Stimulated activated CD4-positive, alpha-beta T cell treated with anti-CD3 and anti-CD28 coated beads, Interleukin-2, amount 100 ng/mL, for 48 hours (primary cell): ENCODE data around the gene ESRP2.
A peak's percentile ranks its signal among the peaks of the same experiment; 100 is the strongest.

Experiments
- DNase-seq, 2 donors: peaks; one replicate each; pipeline ENCODE4 v3.0.0-alpha.2; 2020

ESRP2 gene

DNA sequence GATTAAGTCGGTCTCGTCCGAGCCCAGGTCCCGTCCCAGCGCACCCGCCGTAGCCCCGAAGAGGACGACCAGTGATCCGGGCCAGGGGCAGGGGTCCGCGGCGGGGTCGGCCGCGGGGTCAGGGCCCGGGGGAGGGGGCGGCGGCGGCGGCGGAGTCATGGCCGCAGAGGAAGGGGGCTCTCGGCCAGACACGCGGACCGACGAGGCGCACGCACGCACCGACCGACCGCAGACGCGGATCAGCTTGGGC is at the start of gene ESRP2:
Gene ESRP2 (minus strand): TSS at position 241 of the 250 bp plus-strand sequence. CDS start 82 bp downstream, at position 159.
- no peak for DNase-seq

GRCh38 chr16:68285683-68286082 is 49.8 kb upstream of the ESRP2 start:
- DNase-seq, result no peak

- no peak for DNase-seq
Measured at GRCh38 chr16:68284847-68285246, 48.9 kb upstream of the ESRP2 start.

- no peak for DNase-seq
Measured at GRCh38 chr16:68283801-68284598, 48.1 kb upstream of the ESRP2 start.

- no peak for DNase-seq
Measured at GRCh38 chr16:68283346-68283745, 47.4 kb upstream of the ESRP2 start.

GRCh38 chr16:68282064-68282452 is 46.1 kb upstream of the ESRP2 start:
- DNase-seq, result no peak

GRCh38 chr16:68281368-68282063 is 45.6 kb upstream of the ESRP2 start:
- DNase-seq, result no peak

- DNase-seq, result no peak
Measured at GRCh38 chr16:68279726-68280558, 44.0 kb upstream of the ESRP2 start.

DNA sequence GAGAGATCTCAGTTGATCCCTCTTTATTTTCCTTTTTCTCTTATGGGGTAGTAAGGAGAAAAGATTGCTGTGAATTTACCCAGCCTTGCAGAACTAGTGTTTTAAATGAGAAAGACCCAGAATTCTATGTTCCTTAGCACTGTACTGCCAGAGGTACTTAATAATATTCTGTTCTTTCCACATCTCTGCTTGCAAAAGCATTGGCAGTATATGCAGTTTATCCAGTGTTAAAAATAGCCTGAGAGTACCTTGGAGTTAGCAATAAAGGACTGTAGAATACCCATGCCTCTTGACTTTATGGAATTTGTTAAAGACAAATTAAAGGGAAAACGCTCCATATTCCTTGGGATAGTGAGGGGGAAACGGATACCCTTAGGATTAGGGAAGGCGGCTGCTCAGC is 40.3 kb upstream of the ESRP2 start:
- DNase-seq, result no peak

DNA sequence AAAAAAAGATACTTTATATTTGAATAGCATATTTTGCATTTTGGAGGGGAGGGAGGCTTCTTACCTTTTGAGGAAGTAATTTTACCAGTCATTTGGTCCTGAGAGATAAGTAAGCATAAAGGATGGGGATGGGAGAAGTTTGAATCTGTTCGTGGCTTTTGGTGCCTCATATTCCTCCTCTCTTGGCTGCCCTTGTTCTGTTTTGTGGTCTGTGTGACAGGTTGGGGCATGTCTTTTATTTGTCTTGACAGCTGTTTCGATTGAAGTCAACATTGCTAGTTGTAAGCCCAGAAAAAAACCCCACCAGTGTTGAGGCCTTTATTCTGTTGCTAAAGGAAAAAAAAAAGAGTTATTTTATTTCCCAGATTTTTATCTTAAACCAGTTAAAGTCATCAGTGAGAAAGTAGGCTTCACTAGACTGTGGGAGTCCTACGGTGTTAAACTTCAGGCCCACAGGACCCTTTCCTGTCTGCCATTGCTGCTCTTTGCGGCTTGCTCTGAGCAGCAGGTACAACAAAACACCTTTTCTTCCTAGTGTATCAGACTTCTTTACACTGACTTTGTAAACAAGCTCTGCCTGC is 39.8 kb upstream of the ESRP2 start:
- DNase-seq, result no peak

GRCh38 chr16:68274441-68274840 is 38.5 kb upstream of the ESRP2 start:
- DNase-seq, result no peak

DNA sequence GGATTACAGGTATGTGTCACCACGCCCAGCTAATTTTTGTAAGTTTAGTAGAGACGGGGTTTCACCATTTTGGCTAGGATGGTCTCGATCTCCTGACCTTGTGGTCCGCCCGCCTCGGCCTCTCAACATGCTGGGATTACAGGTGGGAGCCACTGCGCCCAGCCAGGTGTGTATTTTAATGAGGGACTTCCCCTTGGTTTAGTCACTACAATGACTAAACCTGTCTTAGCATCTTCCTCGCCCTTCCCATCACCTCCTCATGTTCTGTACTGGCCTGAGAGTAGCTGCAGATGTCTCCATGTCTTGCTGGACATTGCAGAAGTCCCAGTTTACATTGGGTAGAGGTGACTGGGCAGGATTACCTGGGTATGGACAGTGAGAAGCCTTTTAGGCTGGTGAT is 38.0 kb upstream of the ESRP2 start:
- DNase-seq, result no peak

GRCh38 chr16:68273459-68273858 is 37.5 kb upstream of the ESRP2 start:
- DNase-seq, result no peak

DNA sequence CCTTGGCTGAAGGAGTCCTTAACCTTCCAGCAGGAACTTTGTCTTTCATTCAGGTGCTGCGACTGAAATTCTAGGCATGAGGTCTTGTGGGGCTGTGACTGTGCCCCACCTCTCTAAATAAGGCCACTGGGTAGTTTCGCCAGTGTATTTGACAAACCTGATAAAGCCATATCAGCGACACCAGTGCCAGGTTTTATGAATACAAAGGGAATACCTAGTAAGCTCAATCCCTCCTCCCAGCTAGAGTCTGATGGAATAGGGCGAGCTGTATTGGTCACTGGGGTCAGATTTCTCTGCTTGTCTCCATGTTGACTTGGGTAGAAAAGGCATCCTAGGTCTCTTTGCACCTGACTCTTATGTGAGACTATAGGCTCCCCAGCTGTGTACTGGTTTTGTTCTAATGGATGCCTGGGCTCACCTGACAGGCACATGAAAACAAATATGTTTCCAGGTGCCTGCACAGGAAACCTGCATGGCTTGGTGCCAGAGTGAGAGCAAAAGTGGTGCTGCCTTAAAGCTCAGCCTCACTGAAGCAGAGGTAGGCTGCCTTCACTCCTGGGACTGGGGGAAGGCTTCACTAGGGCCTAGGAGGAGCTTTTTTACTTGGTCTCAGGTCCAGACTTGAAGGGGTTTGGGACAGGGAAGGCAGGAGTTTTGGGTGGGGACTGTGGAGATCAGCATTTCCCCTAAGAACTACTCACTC is 36.7 kb upstream of the ESRP2 start:
- no peak for DNase-seq

DNA sequence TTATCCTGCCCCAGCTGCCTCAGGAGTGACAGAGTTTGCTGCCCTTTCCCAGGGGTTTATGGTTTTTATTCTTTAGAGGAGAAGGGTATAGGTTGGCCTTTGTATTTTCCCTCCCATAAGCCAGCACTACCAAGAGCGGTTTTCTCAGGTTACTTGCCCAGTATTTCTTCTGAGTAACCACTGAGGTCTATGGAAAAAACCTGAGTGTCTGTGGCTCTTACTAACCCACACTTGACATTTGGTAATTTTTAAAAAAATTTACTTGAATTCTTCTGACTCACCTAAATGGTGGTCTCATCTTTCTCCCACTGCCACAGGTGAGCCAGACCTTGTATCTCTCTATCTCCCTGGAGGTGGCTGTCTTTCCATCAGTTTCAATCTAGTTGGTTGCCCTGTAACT is 34.4 kb upstream of the ESRP2 start:
- DNase-seq, result no peak

DNA sequence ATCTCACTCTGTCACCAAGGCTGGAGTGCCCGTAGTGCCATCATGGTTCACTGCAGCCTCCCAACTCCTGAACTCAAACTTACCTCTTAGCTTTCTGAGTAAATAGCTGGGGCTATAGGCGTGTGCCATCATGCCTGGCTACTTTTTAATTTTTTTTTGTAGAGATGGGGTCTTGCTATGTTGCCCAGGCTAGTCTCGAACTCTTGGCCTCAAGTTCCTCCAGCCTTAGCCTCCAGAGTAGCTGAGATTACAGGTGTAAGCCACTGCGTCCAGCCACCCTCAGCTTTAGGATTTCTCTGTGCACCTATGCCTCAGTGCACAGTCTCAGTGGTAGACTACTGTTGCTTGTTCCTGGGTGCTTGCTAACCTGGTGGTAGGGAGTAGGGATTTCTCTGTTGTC is 33.9 kb upstream of the ESRP2 start:
- no peak for DNase-seq

DNA sequence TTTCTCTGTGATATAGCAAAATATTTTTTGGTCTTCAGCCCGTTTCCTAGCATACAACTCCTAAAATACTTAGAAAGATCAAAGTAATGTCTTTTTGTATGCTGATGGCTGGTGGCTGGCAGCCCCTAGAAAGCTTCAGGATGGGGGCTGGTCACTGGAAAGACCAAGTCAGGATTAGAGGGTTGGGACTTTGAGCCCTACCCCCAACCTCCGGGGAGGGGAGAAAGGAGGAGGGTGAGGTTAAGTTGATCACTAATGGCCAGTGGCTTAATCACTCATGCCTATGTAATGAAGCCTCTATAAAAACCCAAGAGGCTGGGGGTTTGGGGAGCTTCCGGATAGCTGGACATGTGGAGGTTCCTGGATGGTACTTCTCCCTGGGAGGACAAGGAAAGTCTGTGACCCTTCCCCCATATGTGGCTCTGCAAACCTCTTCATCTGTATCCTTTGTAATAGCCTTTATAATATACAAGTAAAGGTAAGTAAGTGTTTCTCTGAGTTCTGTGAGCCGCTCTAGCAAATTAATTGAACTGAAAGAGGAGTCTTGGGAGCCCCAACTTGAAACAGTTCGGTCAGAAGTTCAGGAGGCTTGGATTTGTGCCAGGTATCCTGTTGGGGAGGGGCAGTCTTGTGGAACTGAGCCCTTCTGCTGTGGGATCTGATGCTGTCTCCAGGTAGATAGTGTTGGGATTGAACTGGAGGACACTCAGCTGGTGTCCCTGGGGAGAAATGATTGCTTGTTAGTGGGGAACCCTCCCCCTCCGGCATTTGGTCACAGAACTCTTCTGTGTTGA is 31.9 kb upstream of the ESRP2 start:
- DNase-seq, result no peak

DNA sequence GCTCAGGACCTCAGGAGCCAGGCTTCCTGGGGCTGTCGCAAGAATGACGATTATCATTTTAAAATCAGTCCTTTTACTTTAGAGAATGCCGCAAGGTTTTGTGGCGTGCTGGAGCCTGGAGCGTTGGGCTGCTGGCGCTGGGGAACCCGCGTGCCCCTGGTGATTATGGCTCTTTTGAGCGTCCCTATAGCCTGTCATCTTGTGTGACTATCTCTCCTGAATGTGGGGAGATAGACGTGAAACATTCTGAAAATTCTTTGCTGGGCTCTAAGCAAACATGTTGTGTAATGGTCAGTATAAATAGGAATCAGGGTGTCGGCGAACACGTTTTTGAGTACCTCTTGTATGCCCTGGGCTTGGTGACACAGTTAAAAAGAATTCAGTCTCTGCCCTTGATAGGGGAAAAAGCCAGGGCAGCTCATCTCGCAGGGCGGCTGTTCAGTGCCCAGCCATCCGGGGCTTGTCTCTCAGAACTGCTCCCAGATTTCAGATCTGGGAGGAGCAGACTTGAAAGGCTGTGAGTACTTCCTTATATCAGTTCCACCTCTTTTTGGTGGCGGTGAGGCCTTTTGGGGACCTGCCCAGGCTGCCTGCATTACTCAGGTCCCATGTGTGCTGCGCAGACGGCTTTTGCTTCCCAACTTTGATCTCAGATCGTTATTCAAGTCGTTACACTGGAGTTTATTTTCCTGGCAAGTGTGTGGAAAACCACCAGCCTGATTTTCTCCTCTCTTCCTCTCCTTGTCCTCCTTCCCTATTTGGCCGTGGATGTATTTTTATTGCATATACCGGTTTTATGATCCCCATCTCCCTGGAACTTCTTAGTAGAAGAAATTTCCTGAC is 29.4 kb upstream of the ESRP2 start:
- DNase-seq, result peak in 1 of 2 donors; percentile 42

DNA sequence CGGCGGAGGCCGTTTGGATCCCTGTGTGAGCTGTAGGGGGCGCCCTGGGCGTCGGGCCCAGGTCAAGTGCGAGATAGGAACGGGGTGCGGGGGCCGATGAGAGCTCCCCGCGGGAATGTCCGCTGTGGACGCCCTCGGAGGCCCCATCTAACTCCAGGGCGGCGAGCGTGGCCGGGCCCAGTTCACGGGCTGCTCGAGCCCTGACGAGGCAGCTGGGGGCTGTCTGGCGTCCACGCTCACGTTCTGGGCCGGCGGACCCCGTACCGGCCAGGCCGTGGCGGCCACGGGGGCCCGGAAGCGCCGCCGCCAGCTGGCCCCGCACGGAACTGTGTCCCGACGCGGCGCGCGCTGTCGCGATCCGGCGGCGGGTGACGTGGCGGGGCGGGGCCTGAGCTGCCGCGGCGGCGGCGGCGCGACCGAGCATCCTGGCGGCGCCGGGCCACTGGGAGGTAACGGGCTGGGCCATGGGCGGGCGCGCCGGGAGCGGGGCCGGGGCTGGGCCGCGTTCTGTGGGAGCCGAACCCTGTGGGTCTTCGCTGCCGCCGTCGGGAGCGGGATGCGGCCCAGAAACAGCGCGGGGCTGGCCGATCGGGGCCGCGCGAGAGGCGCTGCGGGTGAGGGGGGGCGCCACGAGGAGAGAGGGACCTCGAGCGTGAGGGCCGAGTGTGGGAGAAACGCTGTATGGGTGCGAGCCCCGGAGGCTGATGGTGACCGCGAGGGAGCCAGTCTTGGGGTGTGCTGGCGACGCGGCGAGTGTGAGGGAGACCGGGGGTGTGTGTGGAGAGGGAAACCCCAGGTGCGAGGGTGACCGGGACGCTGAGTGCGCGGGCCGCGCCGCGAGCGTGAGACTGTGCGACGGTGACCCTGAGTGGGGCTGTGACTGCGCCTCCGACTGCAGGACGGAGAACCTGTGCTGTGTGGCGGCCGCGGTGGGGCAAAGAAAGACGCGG is 28.5 kb upstream of the ESRP2 start, which contains the start of gene SLC7A6:
Gene SLC7A6 (plus strand): TSS at position 399 of the 950 bp plus-strand sequence. CDS start 10,201 bp downstream, outside the sequence.
- DNase-seq, result peak; percentile 81 to 86
